ENCODE measurements around the gene DDX55.
"Not testable (repeated sequence)": the region's sequence is repeated elsewhere in the genome, so short reads cannot be mapped to it uniquely, and the experiment has no call there.

DDX55 gene, protein sequence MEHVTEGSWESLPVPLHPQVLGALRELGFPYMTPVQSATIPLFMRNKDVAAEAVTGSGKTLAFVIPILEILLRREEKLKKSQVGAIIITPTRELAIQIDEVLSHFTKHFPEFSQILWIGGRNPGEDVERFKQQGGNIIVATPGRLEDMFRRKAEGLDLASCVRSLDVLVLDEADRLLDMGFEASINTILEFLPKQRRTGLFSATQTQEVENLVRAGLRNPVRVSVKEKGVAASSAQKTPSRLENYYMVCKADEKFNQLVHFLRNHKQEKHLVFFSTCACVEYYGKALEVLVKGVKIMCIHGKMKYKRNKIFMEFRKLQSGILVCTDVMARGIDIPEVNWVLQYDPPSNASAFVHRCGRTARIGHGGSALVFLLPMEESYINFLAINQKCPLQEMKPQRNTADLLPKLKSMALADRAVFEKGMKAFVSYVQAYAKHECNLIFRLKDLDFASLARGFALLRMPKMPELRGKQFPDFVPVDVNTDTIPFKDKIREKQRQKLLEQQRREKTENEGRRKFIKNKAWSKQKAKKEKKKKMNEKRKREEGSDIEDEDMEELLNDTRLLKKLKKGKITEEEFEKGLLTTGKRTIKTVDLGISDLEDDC

DNA sequence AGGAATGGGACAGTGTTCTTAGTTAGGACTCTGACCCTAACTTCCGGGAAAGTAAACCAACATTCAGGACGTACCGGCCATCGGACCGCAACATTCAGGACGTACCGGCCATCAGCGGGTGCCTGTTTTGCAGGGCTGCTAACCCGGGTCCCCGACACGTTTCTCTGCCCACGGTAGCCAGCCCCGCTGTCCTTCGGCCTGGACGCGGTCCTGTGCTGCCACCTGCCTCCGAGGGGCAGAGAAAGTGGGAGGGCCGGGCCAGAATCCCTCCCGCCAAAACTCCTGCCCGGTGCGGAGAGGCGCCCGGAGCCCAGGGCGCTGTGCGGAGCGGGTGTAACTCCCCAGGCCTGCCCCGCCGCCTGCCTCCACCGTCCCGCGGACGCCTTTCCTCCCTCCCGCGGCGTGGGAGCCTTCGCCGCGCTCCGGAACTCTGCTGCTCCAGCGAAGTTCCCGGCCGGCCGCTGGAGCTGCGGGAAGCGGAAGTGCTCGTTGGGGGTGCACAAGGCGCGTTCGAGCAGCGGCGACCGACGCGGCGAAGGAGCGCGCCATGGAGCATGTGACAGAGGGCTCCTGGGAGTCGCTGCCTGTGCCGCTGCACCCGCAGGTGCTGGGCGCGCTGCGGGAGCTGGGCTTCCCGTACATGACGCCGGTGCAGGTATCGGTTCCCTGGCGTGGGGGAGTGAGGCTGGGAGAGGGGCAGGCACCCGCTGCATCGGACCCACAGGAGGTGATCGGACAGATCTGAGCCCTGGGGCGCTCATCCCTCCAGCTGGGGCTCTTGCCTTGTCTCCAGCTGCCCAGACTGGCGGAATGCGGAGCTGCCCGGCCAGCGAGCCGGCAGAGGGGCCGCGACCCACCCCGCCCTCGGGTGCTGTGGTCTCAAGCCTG lies at the start of gene DDX55:
Gene DDX55 (plus strand): TSS at position 498 of the 888 bp plus-strand sequence. CDS start 50 bp downstream, at position 548.
- DNase-seq = peak; percentile 67

GRCh38 chr12:123554136-123554535 lies 47.8 kb upstream of the DDX55 start:
- not testable (repeated sequence) for DNase-seq

DNA sequence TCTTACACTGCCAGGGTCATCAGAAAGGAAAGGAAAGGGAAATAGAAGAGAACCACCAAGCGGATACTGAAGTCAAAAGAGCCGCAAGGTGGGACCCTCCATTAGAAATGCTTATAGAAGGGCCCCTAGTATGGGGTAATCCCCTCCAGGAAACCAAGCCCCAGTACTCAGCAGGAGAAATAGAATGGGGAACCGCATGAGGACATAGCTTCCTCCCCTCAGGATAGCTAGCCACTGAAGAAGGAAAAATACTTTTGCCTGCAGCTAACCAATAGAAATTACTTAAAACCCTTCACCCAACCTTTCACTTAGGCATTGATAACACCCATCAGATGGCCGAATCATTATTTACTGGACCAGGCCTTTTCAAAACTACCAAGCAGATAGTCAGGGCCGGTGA lies 47.1 kb upstream of the DDX55 start:
- not testable (repeated sequence) for DNase-seq

- not testable (repeated sequence) for DNase-seq
Observed at GRCh38 chr12:123558487-123558886, 43.4 kb upstream of the DDX55 start.

DNA sequence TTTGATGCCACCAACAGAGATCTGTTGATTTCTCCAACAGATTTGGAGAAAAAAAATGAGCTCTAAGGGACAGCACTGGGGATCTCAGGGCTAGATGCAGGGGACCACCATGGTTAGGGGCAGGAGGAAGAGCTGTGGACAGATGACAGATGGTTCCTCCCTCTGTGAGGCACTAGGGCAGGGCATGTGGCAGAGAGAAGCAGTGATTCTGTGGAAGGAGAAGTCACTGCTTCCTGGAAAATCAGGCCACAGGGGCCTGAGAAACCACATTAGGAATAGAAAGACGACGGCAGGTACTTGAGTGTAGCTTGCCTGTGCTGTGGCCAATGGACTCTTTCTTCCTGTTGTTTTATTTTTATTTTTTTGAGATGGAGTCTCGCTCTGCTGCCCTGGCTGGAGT lies 42.4 kb upstream of the DDX55 start:
- no peak for DNase-seq

DNA sequence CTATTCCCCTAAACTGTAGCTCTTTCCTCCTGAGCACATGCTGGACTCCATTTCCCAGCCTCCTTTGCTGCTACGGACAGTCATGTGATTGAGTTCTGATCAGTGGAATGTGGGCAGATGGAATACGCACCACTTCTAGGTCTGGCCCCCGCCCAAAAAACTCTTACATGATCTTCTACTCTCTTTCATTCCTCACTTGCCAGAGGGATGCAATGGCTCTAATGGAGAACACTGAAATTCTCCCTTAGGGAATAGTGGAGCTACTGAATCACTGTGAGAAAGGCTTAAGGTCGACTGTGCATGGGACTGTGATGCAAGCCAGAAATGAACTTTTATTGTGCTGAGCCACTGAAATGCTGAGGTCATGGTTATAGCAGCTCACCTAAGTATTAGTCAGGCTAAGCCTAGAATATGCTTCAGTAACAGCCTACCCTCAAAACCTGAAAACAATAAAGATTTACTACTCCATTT lies 30.5 kb upstream of the DDX55 start:
- no peak for DNase-seq

DNA sequence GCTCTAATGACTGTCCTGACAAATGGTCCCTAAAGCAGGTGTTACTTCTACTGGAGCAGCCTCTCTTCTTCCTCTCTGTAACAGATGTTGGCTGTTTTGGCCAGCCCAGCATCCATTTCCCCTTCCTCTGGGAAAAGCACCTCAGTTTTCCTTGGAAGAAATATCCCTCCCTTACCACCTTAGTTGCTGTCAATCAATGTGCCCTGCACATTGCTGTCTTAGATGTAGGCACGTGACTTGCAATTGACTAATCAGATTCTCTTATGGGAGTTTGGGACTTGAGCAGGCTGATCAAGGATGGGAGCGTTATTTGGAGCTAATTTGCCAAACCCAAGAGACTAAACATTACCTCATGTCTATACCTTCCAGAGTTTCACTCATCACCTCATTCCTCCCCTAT lies 29.5 kb upstream of the DDX55 start:
- no peak for DNase-seq

DNA sequence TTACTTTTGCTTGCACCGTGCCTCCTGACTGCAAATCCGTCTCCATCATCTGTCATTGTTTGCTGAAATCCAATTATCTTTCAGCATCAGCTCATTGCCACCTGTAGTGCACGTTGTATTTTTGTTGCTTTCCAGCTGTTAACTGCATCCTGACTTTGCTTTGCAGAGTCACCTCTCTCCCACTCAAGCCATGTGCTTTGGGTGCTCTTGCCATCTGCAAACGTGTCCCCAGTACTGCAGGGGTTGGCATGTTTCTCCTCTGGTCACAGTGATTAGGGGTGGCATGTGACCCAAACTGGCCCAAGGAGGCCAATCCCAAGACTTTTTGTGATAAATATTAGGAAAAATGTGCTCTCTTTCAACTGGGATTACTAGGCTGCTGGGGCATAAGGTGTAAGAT lies 28.0 kb upstream of the DDX55 start:
- no peak for DNase-seq

- no peak for DNase-seq
Observed at GRCh38 chr12:123576611-123577010, 25.3 kb upstream of the DDX55 start.

- no peak for DNase-seq
Observed at GRCh38 chr12:123578243-123578642, 23.7 kb upstream of the DDX55 start.

- DNase-seq = not testable (repeated sequence)
Observed at GRCh38 chr12:123578829-123579228, 23.1 kb upstream of the DDX55 start.

- no peak for DNase-seq
Observed at GRCh38 chr12:123580772-123581171, 21.1 kb upstream of the DDX55 start.

DNA sequence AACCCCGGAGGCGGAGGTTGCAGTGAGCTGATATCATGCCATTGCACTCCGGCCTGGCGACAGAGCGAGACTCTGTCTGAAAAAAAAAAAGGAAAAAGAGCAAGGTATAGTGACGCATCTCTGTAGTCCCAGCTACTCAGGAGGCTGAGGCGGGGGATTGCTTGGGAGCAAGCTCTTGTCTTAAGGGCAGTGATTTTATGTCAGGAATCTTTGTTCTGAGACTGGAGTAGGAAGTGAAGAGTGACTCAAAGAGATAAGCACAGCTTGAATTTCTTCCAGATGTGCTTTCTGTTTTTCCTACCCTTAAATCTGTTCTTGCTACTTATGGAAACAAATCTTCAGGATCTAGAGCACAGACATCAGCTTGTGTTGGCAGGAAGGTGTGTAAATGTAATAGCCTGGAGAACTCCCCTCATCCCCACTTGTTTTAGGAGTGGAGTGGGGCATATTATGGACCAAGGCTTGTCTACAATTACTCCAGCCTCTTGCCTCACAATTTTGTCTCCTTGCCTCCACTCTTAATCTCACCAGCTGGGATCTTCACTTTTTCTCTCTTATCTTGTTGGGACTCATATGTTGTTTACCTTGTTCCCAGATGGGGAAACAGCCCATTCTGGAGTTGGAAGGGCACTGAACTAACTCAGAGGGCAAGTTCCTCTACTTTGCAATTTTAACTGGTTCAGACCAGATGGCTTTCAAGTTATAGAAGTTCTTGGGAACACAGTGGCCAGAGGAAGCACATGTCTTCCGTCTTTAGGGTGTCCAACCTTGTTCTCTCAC lies 10.0 kb upstream of the DDX55 start:
- DNase-seq = no peak

GRCh38 chr12:123595729-123596128 lies 6.2 kb upstream of the DDX55 start:
- no peak for DNase-seq

DNA sequence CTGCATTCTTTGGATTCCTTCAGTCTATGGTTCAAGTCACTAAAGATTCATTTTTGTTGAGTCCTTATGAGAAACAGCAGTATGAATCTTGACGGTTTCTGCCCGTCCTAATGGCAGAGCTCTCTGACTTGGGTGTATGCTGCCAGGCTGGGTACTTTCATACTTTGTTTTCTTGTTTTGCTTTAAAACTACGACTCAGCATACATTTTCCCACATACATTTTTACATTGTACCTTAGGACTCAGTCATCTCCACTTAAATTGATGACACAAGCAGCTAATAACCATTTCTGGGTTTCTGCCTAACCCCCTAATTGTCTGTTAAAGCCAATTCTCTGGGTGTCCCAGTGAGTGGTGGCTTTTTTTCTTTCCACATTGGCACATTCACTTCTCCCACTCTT lies 4.8 kb upstream of the DDX55 start:
- no peak for DNase-seq

GRCh38 chr12:123598522-123598921 lies 3.4 kb upstream of the DDX55 start:
- no peak for DNase-seq

GRCh38 chr12:123599310-123599709 lies 2.6 kb upstream of the DDX55 start:
- no peak for DNase-seq

GRCh38 chr12:123599721-123600120 lies 2.2 kb upstream of the DDX55 start:
- no peak for DNase-seq

DNA sequence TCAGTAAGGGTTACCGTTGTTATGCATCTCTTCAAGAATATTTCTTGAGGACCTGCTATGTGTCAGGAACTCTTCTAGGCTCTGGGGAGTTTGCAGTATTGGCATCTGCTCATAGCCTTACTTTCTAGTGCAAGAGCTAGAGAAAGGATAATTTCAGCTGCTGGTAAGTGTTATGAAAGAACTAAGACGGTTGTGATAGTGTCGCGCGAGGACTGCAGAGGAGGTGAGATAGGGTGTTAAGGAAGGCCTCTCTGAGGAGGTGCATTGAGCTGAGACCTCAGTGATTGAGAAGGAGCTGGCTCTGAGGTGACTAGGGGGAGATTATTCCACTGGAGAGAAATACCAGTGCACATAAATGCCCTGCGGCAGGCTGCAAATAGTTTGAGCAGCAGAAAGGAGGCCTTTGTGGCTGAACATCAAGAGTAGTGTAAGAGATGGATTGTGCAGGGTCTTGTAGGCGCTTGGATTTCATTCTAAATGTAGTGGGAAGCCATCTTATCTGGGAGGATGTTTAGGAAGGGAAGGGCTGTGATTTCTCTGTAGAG lies 824 bp downstream of the DDX55 start:
- DNase-seq = peak; percentile 4

DNA sequence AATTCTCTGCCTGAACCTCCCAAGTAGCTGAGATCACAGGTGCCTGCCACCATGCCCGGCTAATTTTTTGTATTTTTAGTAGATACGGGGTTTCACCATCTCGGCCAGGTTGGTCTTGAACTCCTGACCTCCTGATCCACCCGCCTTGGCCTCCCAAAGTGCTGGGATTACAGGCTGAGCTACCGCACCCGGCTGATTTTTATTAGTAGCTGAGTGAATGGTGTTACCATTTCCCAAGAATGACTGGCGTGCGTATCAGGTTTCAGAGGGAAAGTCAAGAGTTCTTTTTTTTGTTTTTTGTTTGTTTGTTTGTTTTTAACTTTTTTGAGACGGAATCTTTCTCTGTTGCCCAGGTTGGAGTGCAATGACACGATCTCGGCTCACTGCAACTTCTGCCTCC lies 1.6 kb downstream of the DDX55 start:
- not testable (repeated sequence) for DNase-seq

DNA sequence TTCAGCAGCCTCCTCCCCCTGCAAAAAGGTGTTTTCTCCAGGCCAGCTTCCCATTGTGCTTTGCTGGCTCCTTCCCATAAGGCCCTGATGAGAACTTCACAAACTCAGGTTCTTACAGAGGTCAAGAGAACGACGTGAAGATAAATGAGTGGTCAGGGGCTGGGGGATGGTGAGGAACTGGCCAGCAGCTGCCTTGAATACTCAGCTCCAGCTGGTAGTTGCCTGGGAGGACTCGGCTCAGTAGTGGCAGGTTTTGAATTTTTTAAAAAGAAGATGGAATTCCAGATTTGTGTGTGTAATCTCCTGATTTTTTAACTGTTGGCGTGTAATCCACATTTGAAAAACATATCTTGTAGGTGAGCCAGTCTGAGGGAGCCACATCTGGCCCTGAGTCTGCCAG lies 5.9 kb downstream of the DDX55 start:
- DNase-seq = no peak

GRCh38 chr12:123608182-123608581 lies 6.3 kb downstream of the DDX55 start:
- no peak for DNase-seq

Measured in DMS79 treated with DMSO at 0.1 percent for 48 hours (cell line).